Uterine smooth muscle cell (primary cell): ENCODE measurements around the gene FAM156A. TPM values are rescaled to one million over a fixed set of nuclear protein-coding genes. Genes with fewer than 3 reads are reported as not detected.

Experiments
- total RNA-seq: library from RNA; depleted of rRNA; stranded (reverse); fragments of >200 nt; gene quantifications from 2 replicates; pipeline ENCODE4 v1.2.3, GENCODE V29; 2014

FAM156A gene, protein sequence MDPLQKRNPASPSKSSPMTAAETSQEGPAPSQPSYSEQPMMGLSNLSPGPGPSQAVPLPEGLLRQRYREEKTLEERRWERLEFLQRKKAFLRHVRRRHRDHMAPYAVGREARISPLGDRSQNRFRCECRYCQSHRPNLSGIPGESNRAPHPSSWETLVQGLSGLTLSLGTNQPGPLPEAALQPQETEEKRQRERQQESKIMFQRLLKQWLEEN
- total RNA-seq = 11.0 and 11.6 TPM in 2 replicates

DNA sequence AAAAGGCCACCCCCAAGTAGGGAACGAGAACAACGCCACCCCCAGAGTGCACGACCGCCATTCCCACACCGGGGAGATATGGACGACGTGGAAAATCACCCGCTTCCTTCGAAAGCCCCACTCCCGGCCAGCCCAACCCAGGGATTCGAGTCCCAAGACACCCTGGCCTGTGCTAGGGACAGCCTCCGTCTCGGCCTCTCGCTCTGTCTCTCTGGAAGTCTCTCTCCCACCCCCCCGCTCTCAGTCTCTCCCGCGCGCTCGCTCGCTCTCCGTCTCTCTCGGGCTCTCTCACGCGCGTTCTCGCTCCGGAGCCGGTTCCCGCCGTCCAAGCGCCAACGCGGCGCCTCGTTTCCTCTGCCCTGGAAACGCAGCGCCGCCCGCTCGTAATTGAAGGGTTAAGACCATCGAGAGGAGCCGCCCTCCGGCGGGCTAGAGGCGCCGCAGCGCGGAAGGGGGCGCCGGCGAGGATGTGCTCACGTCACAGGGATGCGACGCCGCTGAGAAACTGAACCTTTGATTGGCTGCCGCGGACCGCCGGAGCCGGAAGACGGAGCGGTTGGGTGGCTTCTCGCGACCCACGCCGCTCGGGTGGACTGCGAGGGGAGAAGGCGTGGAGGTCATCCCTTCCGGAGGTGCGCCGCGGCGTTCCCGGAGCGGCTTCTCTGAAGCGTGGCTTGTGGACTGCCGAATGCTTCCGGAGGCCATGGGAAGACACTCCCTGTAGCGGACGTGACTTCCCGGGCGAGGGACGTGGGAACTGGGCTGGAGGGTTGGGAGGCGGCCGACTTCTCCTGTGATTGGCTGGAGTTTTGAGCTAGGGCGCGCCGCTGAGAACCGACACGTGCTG, at the start of gene FAM156A:
Gene FAM156A, minus strand, starts transcription at position 406 of the 847 bp plus-strand sequence. CDS start 9,930 bp downstream, outside the sequence.

Other genes starting within 250 kb of the FAM156A start
- not detected in 2 replicates for gene SSX2B, start 207.3 kb downstream of the FAM156A start, total RNA-seq
- gene SPANXN5, start 161.1 kb downstream of the FAM156A start, total RNA-seq = not detected in 2 replicates
- gene XAGE5, start 147.2 kb downstream of the FAM156A start, total RNA-seq = not detected in 2 replicates
- gene XAGE3, start 90.4 kb downstream of the FAM156A start, total RNA-seq = not detected in 2 replicates
- 17.2 and 18.8 TPM in 2 replicates for gene FAM156B, start 61.2 kb downstream of the FAM156A start, total RNA-seq
- gene GPR173, start 90.3 kb upstream of the FAM156A start, total RNA-seq = 2.5 and 3.1 TPM in 2 replicates
- 18.6 and 25.2 TPM in 2 replicates for gene TSPYL2, start 123.8 kb upstream of the FAM156A start, total RNA-seq
- 10.1 and 10.3 TPM in 2 replicates for gene KANTR, start 135.6 kb upstream of the FAM156A start, total RNA-seq